ENCODE measurements around the gene SMAD6.

GRCh38 chr15:66831289-66831688 is 129.3 kb downstream of the SMAD6 start:
- TF ChIP-seq, protein P1, sequence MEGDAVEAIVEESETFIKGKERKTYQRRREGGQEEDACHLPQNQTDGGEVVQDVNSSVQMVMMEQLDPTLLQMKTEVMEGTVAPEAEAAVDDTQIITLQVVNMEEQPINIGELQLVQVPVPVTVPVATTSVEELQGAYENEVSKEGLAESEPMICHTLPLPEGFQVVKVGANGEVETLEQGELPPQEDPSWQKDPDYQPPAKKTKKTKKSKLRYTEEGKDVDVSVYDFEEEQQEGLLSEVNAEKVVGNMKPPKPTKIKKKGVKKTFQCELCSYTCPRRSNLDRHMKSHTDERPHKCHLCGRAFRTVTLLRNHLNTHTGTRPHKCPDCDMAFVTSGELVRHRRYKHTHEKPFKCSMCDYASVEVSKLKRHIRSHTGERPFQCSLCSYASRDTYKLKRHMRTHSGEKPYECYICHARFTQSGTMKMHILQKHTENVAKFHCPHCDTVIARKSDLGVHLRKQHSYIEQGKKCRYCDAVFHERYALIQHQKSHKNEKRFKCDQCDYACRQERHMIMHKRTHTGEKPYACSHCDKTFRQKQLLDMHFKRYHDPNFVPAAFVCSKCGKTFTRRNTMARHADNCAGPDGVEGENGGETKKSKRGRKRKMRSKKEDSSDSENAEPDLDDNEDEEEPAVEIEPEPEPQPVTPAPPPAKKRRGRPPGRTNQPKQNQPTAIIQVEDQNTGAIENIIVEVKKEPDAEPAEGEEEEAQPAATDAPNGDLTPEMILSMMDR (IDR thresholded peaks at IDR 0.05), result no peak
- TF ChIP-seq POLR2A (IDR thresholded peaks at IDR 0.05), result no peak
